Panc1 (cell line): ENCODE measurements around the gene FBXO24.

ENCODE experiments used
- CTCF ChIP-seq: fragments of 450-650 bp; IDR thresholded peaks from 2 replicates; pipeline ENCODE4 v1.5.1; 2017; ENCODE audit warnings: mild to moderate bottlenecking
- POLR2AphosphoS5 ChIP-seq: IDR thresholded peaks from 2 replicates; pipeline ENCODE4 v1.6.1; 2012; ENCODE audit warnings: mild to moderate bottlenecking, low read depth, low read length, moderate library complexity
- REST ChIP-seq, 2 experiments: IDR thresholded peaks; 2 replicates each; pipeline ENCODE4 v1.6.1; 2011 to 2012; ENCODE audit warnings: low read depth in 2 of 2, control low read depth in 1 of 2, low read length in 1 of 2, mild to moderate bottlenecking in 1 of 2, moderate library complexity in 1 of 2; ENCODE audit not compliant: insufficient read depth in 1 of 2
- TCF7L2 ChIP-seq: IDR thresholded peaks from 2 replicates; pipeline ENCODE4 v1.6.1; 2011; ENCODE audit warnings: mild to moderate bottlenecking, low read depth, low read length, inconsistent platforms

GRCh38 chr7:100591596-100591995 lies 5.5 kb downstream of the FBXO24 start:
- TF ChIP-seq CTCF (no peak), REST (IDR thresholded peaks at IDR 0.05; ENCODE audit: insufficient read depth in 1 of 2, low read depth in 2 of 2, low read length in 1 of 2) (no peak), POLR2AphosphoS5 (no peak), TCF7L2 (no peak)
